Stimulated activated CD4-positive, alpha-beta T cell treated with anti-CD3 and anti-CD28 coated beads, Interleukin-12 subunit alpha, Interleukin-12 subunit beta, amount 100 ng/mL, for 4 hours (primary cell): ENCODE results near the gene MSX1.

Source experiments
- DNase-seq: peaks from one replicate; pipeline ENCODE4 v3.0.0-alpha.2; 2020

Gene MSX1

DNA sequence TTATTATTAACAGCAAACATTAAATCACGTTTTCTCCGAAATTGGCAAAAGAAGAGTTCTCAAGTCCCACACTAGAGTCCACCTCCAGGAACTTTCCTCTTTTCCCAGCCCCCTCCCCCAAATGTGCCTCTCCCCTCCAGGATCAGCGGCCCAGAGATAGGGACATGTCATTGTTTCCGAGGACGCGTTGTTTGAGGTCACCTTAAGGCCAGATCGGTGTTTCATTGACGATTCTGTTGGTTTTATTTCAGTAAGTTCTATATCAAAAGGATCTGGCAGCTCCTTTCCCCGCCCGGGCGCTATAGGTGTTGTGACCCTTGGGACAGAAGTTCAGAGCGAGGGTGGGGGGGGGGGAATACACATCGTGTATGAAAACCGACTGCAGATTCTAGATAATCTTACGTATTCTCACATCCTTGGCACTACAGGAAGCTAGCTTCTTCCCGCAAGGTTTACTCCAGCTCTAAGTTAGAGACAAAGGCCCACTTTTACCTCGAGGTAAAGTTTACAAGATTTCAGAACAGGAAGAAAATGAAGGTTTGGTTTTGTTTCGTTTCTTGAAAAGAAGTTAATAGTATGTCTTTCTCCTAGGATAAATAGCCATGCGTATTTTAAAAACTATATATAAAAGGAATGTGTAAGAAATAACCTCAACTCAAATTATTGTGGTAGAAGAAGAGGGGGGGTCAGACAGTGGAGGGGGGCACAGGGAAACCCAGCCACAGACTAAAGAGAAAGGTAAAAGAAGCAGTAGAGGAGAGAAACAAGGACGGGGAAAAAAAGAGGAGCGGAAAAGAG lies 739 bp upstream of the MSX1 start:
- no peak for DNase-seq

GRCh38 chr4:4859799-4860599 lies 534 bp downstream of the MSX1 start:
- DNase-seq: no peak

DNA sequence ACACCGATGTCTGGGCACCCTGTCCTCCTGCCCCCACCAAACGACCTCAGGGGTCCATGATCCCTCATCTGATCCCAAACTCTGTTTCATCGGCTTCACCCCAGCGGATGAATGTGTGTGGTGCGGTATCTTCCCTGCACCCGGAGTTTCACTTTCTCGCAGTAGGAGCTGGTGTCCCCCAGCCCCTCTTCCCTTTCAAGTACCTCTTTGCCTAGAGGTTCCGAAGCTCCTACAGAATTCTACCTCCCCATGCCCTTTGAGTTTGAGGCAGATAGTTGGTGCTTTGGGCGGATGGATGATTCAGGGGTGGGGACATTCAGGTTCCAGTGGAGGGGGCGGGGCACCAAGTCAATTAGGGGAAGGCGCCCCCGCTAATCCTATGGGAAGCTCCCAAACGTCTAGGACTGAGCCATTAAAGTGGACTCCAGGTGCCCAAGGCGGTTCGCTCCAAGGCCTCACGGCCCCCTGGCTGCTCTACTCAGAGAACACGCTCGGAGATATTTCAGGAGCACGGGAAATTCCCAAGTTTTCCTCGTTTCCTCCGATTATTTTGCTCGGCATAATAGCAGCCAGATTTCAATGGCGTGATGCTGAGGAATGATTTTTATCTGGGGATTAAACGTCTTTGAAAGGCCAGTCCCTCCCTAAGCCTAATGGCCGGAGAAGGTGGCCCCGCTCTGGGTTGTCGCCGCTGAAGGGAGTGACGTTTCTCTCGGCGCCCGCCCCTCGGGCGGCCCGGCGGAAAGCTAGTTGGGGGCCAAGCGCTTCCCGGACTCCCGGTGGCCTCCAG lies 1.3 kb downstream of the MSX1 start:
- DNase-seq: no peak

- no peak for DNase-seq
Measured at GRCh38 chr4:4861390-4862018, 2.0 kb downstream of the MSX1 start.

GRCh38 chr4:4862071-4862551 lies 2.6 kb downstream of the MSX1 start:
- DNase-seq: no peak

DNA sequence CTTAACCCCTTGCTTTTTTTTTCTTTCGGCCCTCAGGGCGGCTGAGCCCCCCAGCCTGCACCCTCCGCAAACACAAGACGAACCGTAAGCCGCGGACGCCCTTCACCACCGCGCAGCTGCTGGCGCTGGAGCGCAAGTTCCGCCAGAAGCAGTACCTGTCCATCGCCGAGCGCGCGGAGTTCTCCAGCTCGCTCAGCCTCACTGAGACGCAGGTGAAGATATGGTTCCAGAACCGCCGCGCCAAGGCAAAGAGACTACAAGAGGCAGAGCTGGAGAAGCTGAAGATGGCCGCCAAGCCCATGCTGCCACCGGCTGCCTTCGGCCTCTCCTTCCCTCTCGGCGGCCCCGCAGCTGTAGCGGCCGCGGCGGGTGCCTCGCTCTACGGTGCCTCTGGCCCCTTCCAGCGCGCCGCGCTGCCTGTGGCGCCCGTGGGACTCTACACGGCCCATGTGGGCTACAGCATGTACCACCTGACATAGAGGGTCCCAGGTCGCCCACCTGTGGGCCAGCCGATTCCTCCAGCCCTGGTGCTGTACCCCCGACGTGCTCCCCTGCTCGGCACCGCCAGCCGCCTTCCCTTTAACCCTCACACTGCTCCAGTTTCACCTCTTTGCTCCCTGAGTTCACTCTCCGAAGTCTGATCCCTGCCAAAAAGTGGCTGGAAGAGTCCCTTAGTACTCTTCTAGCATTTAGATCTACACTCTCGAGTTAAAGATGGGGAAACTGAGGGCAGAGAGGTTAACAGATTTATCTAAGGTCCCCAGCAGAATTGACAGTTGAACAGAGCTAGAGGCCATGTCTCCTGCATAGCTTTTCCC lies 3.4 kb downstream of the MSX1 start:
- no peak for DNase-seq

DNA sequence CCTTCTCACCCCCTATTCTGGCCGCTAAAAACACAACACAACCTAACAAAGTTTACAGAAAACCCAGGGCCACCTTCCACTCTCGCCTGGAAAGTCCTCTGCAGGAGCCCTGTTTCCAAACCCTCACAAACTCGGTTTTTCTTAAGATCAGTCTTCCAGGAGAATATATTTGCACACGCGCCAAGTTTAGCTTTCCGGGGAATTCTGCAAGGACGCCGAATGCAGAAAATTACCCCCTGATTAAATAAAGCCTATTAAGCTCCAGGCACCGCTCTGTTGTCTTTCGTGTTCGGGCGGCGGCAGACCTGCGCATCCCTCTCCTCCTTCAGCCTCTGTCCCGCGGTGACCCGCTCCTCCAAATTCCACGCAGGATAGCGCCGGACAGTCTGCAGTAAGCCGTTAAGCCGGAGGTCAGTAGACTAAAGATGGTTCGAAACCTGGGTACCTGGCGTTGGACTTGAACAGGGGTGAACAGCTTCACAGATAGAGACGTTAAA lies 5.0 kb downstream of the MSX1 start:
- no peak for DNase-seq

- DNase-seq: no peak
Measured at GRCh38 chr4:4864940-4865704, 5.7 kb downstream of the MSX1 start.

GRCh38 chr4:4865705-4866123 lies 6.2 kb downstream of the MSX1 start:
- DNase-seq: no peak

DNA sequence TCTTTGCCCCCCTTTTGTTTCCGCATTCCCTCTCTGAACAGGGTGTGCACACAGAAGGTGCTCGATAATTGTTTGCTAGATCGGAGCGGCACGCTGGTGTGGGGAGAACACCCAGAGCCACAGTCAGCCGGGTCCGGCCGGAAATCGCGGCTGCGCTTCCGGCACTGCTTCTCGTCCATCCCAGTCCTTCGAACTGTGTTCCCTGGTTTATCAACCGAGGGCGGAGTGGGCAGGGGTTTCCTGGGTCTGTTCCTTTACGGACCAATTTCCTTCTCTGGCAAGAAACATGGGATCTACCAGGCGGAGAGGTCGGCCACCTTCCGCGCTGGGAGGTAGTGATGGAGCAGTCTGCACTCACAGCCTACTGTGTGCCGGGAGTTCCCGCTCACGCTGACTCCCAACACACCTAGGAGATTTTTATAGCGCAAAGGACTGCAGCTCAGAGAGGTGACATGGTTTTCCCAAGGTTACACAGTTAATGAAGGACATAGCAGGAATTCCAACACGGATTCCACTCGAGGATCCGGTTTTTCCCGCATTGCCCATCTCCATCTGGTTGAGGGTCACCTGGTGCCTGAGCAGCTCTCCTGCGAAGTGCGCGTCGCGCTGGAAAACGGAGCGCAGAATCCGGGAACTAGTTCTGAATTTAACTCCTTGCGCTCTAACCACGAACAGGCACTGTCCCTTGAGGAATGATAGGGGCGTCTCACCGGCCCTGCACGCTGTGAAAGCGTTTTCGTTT lies 6.8 kb downstream of the MSX1 start:
- DNase-seq: no peak

DNA sequence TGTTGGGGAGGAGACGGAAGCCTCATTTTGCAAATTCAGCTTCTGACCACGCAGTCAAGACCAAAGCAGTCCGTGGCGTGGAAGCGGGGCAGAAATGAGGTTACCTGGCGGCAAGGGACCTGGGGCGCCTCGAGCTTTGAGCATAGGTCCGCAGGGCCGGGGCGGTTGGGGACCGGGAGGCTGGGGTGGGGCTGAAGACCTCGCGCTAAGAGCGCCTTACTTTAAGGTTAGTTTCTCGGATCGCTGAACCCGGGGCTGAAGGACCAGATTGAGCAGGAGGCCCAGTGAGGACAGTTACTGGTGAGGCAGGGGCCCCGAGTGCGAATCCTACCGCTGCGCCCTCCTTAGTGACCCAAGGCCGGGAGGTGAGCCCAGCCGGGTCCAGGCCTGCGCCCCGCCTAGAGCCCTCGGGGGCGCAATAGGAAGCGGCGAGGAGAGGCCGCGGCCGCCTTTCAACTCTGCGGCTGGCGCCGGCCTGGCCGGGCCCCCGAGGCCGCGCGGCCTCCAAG lies 7.5 kb downstream of the MSX1 start:
- no peak for DNase-seq

DNA sequence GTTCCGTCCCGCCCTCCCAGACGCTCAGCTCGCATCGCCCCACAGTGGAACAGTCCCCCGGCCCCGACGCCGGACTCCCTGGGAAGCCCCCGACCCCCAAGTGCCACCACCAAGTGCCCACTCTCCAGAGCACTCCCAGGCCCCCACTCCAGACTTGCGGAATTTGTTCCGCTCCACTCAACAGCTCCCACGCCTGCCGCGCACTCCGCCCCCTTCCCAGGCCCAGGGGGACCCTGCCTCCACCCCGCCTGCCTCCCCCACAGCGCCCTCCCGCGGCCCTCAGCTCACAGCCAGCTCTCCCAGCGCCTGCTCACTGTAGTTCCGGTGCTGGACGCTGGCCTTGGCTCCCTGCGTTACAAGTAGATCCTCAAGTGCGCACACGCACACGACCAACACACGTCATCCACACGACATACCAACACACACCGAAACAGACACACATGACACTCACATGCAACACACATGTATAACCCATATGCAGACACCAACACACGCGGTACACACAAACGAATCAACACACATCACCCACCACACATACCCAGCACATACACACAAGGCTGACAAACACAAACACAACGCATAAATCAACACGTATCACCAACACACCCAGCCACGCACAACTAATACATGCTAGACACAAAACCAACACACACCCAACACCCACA lies 8.0 kb downstream of the MSX1 start:
- no peak for DNase-seq

DNA sequence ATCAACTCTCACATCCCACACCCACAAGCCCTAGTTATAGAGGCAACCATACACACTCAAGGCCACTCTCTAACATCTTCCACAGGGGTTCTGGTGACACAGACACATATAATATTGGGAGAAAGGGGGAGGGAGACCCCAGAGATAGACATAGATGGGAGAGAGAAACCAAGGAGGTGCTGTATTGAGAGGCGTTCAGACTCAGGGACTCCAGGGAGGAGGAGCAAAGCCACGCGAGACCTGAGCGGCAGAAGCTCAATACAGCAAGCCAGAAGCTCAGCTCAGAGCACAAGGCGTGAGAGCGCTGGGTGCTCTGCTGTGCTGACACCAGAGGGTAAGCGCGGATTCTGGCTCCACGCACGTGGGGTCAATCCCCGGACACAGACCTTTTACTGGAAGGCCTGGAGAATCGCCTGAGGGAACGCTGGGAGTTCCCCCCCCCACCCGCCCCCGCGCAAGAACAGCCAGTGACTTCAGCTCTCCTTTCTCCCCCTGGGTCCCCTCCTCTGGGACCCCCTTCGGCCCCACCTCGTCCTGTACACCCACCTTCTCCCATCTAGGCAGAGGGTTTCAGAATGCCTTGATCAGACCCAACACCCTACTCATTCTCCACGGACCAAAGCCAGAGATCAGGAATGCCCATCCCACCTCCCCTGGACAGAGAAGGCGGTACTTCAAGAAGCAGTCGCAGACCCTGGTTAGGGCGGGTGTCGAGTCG lies 8.7 kb downstream of the MSX1 start:
- DNase-seq: no peak

DNA sequence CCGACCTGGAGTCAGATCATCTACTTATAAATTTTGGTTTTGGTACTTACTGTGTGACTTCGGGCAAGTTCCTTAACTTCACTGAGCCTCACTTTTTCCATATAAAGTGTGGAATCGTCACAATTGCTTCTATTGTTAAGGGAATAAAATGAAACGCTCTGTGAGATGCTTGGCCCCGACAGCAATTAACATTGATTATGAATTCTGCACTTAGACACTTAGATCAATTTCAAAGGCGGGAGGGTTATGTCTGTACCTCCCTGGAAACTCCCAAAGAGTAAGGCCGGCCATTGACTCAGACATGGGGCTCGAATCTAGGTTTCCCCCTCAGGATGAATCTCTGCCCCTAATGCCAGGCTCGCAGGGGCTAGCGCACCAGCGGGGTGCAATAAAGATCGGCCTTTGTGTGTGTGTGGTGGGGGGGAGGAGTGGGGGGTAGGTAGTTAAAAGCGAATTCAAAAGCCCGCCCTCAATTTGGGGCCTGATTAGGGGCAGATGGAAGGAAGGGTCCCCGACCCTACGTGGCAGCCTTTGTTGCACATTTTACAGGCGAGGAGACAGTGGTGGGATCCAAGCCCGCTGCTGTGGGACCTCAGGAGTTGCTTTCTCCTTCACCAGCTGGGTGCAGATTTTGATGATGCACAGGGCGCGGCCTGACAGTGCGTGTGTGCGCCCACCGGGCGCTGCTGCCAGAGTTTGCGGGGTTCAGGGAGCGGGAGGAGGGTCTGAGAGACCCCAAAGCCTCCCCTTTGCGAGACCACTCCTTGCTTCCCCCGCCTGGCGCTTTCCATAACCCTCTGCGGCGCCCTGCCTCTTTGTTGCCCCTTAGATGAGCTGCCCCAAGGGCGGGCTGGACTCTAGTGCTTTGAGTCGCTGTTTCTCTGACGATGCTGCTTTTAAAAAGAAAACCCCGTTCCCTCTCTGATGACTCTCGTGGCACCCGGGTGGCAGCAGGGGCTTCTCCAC lies 9.6 kb downstream of the MSX1 start:
- no peak for DNase-seq

DNA sequence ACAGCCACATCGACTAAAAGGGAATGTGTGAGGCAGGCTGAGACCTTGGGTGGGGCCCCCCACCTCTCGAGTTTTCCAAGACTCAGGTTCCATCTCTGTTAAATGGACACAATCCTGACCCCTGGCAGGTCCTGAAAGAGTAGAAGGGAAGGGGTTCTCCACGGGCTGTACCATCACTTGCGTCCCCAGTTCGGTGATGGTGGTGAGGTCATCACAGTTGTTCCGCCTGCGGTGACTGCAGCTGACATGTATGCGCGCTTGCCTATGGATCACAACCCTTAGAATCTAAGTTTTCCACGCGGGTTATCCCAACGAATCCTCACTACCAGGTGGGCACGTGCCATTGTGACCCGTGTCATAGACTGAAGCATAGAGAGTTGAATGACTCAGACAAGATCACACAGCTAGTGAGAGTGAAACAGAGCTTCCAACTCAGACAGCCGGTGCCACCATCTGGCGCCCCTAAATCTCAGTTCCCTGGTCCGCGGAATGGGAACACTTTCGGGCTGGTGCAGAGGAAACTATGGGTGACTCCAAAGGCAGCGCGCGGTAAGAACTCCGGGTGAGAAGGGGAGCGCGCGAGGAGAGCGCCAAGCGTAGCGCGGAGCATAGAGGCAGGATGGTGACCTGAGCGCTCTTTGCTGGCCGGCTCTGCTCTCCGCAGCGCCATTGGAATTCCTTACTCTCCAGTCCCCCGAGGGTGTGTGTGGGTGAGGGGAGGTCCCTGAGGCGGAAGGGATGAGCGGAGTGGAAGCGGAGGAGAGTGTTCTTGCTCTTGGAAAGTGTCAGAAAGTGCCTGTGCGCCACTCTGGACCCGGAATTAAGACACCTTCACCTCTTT lies 10.5 kb downstream of the MSX1 start:
- no peak for DNase-seq

DNA sequence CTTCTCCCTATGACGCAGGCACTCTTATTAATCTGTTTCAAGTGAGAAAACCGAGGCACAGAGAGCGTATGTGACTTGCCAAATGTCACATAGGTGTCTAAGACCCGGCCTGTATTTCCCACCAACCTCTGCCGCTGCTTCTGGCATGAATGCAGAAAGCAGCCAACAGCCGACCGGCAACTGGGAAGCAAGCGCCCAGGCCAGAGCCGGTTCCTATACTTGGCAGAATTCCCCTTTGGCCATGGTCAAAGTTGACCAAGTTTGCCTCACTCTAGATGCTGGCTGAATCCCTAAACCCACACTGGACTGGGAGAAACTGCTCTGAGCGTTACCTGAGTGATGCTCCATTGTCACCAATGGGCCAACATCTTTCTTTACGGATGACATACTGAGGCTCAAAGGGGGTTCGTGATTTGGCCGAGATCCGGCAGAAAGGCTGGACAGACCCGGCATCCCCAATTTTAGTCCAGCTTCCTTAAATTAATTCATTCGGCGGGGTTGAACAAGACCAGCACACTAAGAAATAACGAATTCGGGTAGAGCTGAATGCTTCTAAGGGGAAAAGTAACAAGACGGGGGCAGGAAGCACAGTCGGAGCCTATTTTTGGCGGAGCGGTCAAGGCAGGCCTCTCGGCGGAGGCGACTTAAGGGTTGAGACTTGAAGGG lies 11.2 kb downstream of the MSX1 start:
- no peak for DNase-seq
